HG03439 (cell line): ENCODE measurements around the gene ANK3.

Source experiments
- ATAC-seq: cut with Tn5 transposase; IDR thresholded peaks from one replicate; pipeline ENCODE4 v1.9.1; 2021; ENCODE audit warnings: mild to moderate bottlenecking, moderate library complexity; ENCODE audit not compliant: unreplicated experiment

Gene ANK3

DNA sequence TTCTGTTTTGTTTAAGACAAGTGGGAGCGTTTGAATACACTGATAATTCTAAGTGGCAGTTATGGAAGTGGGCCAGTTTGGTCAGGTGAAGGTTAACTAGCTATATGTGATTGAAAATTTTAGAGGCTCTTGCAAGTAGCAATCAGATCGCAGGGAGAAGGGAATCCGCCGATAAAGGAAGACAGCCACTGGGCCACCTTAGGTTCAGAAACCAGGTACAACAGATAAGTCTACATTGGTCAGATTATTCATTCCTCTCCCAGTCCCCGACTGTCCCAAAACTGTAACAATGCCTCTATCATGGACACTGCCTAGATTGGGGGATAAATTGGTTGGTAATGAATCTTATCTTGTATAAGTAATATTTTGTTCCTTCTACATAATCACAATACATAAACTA, 8.9 kb downstream of the ANK3 start:
- ATAC-seq: no peak

DNA sequence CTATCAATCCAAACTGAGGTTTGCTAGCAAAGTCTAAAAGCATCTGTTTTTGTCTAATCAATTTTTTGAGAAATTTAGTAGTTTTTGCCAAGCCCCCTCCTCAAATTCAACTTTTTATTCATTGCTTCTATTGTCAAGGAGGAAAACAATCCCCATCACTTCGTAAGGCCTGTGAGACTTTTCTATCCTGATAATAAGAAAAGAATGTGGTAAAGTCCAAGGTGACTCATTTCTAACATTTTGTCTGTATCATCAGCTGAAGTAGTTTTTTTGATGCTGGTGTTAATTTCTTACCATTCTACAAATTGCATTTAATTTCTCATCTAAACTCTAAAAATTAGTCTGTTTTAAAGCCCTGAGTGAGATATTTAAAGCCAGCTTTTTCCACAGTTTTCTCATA, 11.7 kb downstream of the ANK3 start:
- no peak for ATAC-seq

DNA sequence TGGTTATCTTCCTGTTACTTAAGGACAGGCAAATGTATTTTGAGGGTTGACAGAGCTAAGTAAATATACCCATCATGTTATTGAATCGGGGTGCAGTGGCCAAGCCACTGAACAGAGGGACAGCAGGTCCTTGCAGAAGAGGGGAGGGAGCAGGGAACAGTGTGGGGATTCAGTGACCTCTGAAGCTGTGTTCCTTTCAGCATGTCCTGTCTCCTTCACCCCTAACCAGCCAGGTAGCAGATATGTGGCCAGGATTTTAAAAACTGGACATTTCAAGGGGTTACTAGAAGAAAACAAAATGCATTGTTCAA, 12.7 kb downstream of the ANK3 start:
- no peak for ATAC-seq

DNA sequence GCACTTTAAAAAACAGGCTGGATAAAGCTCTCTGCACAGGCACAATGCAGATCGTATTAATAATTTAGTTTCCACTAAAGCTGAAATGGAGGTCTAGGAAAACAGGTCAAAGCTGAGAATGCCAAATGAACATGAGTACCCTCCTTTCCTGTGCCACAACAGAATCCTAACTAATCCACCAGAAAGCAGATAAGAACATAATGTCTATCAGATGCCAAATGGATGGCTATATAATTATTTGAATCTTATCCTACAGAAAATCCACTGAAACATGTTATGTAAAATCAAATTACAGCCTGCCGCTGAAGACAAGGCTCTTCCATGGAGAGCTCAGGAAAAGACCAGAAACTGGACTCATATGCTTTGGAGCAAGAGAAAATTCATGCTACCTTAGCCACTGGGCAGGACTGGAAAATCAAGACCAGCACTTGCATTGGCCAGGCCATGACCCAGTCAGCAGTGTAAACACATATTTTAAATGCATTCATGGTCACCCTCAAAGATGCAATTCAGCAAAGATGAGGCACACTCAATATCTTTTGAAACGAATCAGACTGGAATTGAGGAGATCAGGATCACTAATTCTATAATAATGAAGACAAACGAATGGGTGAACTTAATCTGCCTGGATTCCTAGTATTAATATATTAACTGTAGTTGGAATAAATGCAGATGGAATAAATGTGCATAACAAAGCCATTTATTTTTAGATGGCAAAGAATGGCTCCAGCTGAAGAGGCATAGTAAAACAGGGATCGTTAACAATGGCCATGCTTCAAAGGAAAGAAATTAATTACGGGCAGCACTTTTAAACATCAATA, 13.2 kb downstream of the ANK3 start:
- ATAC-seq: no peak

DNA sequence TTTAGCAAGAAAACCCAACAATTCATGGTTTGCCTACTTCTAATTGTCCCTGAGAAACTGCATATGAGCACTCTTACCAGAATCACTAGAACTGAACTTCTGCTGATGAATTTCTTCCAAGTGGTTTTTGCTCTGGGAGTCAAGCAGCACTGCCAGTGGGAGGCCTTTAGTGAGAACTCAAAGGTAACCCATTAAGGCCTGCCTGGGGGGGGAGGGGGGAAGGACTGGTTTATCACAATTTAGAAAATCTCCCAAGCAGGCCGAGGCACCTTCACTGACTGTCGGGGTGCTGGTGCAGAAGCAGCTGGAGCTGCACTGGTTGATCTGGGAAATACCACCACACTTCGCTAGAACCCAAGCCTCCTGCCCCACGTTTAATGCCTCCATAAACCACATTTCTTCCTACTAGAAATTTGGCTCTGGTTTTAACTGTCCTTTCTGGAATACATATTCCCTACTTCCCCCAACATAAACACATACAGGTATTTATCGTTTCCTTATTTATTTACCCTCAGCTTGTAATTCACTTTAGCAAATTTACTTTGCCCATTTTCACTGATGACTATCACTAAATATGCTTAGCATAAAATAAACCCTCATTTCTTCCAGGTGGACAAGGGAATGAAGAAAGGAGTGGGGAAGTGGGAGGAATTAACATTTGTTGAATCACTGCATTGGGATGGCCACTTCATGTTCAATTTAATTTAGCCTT, 14.2 kb downstream of the ANK3 start:
- ATAC-seq: no peak

DNA sequence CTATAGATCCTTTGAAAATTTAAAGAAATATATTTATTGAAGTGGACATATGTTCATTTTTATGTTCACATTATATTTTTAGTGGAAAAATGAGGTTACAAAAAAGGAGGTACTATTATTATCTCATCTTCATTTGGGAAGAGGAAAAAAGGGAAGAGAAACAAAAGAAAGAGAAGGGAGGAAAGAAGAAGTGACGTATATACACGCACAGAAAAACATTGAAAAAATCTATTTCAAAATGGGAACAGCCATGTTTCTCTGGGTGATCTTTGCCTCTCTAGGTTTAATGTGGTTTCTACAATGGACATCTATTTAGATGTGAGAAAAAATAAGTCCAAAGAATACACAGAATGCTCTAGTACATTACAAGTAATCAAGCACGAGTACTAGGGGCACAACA, 14.8 kb downstream of the ANK3 start:
- no peak for ATAC-seq

DNA sequence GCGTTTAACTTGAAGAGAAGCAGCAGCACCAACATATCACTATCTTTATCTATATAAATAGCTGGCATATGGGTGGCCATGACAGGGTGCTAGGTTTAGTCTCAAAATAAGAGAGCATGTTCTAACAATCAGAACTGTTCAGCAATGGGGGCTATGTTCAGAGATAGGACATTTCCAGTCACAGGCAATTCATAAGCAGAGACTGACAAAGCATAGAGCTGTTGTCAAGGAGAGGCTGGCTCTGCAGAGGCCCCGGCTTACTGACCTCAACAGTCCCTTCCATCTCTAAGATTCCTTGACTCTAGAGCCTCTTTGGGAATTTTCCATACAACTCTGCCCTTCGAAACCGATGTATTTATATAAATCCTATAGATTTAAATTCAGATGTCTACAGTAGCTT, 17.2 kb downstream of the ANK3 start:
- ATAC-seq: no peak

DNA sequence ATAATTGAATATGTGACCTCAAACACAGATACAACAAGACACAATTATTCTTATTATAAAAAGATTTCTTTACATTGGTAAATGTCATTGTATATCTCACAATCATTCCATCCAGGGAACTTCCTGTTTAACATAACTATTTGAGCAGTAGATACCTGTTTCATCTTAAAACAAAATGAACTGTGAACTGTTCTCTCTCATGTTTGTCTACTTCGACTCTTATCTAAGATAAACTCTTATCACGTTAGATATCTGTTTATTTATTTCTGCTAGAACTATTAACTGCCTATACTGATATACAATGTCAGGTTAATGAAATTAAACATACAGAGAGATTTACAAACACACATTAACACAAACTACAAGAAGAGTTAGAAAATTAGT, 20.1 kb downstream of the ANK3 start:
- ATAC-seq: no peak

DNA sequence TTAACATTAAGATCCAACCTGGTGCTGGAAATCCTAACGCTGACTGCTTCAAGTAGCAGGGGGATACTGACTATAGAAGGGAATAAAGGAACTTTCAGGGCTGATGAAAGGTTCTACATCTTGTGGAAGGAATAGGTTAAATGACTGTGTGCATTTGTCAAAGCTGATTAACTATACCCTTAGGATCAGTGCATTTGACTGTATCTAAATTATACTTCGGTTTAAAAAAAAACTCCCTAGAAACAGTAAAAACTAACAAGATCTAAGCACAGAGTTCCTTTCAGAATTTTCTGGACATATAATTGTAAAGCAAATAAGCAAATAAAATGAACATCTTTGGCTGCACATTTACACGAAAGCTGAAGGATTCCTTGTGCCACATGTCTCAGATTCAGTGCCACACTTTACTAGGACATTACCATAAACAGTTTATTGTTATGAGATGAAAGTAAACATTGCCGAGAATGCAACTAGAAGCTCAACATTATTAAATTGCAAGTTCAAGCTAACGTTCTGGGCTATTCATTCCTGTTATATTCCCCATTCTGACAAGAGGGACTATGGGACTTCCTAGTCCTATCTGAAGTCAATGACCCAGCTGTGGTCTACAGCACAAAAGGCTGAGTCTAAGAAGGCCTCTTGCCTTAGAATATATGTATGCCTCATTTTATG, 20.7 kb downstream of the ANK3 start:
- no peak for ATAC-seq

DNA sequence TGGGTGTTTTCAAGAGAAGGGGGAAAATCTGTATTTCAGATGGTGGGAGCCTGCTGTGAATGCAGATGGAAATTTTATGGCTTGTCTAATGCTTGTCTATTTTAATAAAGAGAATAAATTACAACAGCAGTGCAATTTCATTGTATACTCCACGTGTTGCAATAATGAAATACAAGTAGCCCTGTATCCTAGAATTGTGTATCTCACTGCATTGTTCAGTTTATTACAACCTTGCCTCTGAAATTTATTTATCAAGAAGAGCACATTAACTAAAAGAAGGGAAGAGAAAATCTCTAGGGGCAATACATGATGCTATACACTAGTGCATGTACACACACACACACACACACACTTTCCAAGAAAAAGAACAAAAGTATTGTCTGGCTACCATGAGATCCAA, 21.8 kb downstream of the ANK3 start:
- no peak for ATAC-seq

DNA sequence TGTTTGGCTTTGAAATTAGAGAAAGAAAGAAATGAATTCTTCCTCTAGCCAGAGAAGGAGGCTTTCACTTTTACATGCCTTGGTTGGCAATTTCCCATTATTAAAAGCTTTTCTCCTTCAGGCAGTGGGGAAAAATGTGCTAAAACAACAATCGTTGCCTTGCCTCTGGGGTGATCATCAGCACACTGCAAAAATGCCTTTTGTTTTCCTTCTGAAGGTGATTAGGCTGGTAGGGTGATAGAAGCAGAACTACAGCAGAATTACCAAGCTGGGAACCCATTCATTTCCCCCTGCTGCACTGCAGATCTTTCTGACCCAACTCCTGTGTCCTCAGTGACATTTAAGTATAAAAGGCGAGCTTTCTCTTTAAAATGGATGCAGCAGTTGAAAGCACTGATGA, 22.2 kb downstream of the ANK3 start:
- ATAC-seq: no peak

DNA sequence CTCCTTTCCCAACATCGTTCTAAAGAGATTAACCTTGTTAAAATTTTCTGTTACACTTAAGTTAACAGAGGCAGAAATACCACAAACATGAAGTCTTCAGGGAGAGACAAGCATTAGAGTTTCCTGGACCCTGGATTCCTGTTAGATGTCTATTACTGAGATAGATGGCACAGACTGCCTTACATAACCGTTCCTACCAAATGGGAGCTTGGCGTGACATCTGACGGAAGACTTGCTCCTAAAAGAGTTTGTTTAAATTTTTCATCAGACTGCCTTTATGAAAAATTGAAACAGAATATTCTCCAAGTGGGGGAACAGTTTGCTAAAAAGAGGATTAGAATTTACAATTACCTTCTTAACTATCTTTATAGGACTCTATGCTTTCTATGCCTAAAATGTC, 22.7 kb downstream of the ANK3 start:
- no peak for ATAC-seq

DNA sequence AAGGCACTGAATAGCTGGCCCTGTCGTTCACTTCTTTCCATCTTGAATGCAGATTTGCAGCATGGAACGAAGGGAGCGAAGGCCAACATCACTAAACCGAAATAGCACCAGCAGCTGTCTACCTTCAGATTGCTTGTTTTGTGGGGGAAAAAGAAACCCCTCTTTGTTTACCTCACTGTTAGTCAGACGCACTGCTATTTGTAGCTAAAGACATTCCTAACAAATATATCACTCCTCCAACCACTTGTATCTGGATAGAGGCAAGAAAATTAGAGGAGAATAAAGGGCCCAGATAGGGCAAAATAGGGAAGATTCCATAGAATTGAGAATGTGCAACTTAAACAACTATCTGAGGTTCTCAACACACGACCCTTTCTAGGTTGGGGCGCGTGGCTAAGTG, 26.5 kb downstream of the ANK3 start:
- ATAC-seq: no peak

DNA sequence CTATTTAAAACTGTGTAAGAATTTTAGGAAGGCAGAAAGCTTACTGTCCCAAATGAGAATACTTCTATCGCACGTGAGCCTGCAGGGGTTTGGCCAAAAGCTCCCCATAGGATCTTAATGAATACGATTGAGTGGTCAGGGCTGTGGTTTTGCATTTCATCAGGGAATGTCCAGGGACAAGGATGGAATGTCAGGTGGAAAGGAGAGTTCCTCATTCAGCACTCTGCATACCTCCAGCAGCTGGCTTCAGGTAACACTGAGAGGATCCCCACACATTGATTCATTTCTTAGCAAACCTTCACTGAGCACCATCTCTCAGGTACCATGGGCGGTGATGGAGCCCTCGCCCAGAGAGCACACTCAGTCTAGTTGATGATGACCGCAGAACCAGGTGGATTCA, 27.2 kb downstream of the ANK3 start:
- ATAC-seq: no peak

DNA sequence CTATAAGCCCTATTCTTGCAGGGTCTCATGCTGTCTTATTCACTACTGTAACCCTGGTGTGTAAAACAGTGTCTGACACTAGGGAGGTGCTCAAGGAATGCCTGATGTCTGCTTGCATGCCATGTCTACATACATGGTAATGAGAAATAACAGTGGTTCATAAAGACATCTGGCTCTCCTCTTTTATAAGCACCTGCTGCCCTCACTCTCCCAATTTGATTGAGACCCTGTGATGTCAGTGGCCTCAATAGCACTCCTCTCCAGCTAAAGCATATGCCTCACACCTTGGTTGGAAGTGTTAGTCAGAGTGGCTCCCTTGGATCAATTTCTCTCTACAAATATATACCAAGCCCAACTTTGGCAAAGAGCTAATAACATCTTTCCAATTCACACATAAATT, 30.6 kb downstream of the ANK3 start:
- no peak for ATAC-seq

DNA sequence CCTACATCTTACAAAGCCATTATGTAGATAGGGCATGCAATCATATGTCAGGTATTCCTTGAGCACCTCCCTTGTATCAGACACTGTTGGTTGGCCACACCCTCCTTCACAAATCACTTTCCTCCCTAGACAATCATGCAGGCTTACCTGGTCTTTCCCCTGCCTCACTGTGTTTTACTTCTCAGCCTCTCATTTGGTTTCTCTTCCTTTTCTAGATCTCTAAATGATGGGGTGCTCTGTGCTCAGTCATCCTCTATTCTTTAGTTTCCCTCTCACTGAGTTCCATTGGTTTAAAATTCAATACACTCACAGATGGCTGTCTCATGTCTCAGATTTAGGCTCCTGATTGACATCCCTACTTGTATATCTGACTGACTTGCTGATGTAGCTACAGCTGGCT, 31.4 kb downstream of the ANK3 start:
- peak; percentile 95 for ATAC-seq

DNA sequence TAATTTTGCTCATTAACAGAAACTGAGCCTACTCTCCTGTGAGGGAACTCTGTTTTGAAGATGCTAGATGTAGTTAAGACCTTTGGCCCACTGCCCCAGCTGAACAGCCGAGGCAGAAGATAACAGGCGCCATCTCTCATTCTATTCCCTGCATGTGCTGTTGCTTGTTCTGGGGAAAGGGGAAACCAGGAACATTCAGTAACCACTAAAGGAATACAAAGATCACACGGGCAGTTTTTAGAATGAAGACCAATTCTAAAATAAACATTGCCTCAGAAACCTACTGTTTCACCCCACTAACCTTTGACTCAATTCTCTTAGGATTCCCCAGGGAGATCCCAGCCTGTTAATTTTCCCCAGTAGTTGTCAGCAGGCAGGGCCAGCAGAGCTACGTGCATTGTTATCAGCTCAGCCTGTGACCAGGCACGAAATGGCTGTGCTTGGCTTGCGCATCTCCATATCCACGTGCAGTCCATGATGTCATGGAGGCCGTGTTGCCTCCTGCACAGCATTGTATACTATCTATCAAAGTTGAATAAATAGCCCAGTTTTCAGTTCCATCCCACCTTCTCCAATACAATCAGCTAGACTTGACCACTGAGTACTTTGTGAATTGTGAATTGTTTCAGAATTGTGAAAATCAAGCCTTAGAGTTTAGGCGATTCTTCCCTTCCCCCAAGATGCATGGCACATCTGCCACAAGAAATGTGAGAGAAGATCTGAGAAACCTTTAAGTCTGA, 36.0 kb downstream of the ANK3 start:
- no peak for ATAC-seq

DNA sequence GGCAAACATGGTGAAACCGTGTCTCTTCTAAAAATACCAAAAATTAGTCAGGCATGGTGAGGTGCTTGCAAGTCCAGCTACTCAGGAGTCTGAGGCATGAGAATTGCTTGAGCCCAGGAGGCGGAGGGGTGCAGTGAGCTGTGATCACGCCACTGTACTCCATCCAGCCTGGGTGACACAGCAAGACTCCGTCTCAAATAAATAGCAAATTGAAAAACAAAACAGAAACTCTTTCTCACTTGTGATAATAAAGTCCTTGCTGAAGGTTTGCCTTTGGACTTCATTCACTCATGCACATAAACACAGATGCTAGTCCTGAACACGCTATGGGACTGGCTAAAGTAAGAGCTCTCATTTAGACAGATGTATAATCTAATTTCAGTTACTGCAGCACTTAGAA, 37.6 kb downstream of the ANK3 start:
- ATAC-seq: peak; percentile 52

DNA sequence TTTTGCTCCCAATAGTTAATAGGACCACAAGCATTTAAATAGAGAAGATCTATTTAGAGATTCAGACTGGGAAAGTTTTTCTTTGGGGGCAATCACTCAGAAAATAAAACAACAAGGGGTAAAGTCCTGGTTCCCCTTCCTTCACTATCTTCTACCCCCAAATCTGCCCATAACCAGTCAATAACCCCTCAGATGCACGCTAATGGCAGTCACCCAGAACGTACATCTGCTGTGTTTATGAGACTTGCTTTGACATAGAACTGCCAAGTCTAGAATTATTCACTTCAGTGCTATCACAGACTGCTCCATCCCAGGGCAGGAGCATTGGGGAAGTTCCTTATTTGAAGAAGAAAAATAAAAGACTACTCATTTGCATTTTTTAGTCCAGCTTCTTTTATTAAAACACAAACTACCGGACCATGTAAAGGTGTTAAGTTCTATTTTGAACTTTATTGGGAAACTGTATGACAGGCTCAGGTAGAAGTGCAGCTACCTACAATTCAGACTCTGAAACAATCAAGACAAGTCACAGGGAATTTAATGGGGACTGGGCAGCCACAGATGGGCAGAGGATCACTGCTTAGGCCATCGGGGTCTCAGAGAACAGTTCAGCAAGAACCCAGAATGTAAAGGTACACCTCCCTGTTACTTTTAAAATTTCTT, 38.4 kb downstream of the ANK3 start:
- no peak for ATAC-seq

DNA sequence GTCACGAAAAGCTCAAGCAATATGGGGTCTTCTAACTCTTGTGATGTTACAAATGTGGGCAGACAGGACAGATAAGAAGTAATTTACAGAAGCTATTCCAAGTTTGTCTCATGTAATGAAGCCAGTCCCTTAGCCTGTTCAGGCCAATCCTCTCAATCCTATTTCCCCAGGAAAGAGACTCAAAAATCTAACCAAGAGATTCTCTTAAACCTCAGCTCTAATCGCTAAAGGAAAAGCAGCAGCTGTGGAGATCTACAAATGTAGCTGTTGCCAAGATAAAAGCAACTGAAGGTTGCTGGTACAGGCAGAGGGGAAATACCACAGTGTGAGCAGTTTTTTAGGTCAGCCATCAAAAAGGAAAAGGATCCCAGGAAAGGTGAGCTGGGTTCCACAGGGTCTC, 39.3 kb downstream of the ANK3 start:
- no peak for ATAC-seq

DNA sequence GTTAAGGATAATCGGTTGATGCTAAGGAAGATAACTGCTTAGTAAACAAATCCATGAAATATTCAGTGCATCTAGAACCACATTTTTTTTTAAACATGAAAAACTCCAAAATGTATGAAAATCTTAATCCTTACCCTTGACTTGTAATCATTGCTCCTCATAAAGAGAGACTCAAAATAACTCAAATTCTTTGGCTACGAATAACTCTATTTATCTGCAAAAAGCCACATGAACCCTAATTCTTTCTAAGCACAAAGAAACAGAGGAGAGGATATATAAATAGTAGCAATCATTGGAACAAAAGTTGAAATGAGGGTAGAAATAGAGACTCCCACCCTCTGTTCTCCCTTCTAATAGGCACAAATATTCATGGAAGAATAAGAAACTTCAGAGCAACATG, 40.2 kb downstream of the ANK3 start:
- no peak for ATAC-seq
